Mesothelial cell of epicardium (in vitro differentiated cells): Measurements from ENCODE around the gene GNG2. TPM values are rescaled to one million over a fixed set of nuclear protein-coding genes. Genes with fewer than 3 reads are reported as not detected.

Experiments
- DNase-seq, 2 experiments: peaks; one replicate each; pipeline ENCODE4 v3.0.0; 2021; ENCODE audit warnings: low spot score in 2 of 2; ENCODE audit not compliant: unreplicated experiment in 2 of 2
- H3K27ac Mint-ChIP-seq: 2 replicates; pipeline ENCODE4 v1.8.0; 2021; ENCODE audit warnings: mixed read lengths
- H3K27me3 Mint-ChIP-seq: 2 replicates; pipeline ENCODE4 v1.8.0; 2021; ENCODE audit warnings: low read depth, mixed read lengths
- H3K36me3 Mint-ChIP-seq: 2 replicates; pipeline ENCODE4 v1.8.0; 2021; ENCODE audit warnings: mixed read lengths
- H3K4me1 Mint-ChIP-seq: 2 replicates; pipeline ENCODE4 v1.8.0; 2021; ENCODE audit warnings: mixed read lengths
- H3K4me3 Mint-ChIP-seq: 2 replicates; pipeline ENCODE4 v1.8.0; 2021; ENCODE audit warnings: mild to moderate bottlenecking, moderate library complexity, mixed read lengths
- H3K9me3 Mint-ChIP-seq: 2 replicates; pipeline ENCODE4 v1.8.0; 2021; ENCODE audit warnings: mixed read lengths
- total RNA-seq: library from RNA; stranded (reverse); gene quantifications from 3 replicates; pipeline ENCODE4 v1.2.1, GENCODE V29; 2021
- TF ChIP-seq, protein P1 (sequence below): fragments of 200-600 bp; sonication (generic); IDR thresholded peaks from one replicate; pipeline ENCODE4 v1.5.0; 2021; ENCODE audit warnings: antibody characterized with exemption; ENCODE audit not compliant: unreplicated experiment

Gene GNG2
- total RNA-seq, 1 donor from 2014 or later: 52.4 TPM

DNA sequence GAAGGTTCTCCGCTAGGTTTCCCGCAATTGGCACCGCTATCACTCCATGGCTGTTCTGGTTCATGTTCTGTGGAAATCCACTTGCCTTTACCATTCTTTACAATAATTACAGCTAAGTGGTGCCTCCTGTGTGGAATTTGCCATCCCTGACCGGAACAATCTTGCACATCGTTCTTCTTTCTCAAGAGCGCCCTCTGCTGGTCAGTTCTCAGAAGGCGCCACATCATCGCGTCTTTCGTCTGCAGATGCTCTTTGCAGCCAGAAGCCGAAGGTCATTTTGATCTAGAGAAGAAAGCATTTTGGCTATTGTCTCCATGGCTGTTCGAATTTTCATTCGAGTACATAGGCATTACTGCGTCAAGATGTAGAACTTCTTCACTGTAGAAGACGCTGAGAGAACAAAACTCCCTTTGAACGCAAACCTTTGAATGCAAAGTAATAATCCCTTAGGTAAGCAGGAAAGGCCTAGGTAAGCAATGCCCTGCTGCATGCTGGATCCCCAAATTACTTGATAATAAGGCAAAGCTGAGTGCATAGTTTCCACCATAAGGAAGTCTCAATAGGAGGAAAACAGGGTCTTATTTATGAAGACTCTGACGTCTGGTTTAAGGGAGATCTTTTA lies 118.8 kb downstream of the GNG2 start:
- no peaks in the 10 kb centered on the region for H3K36me3 Mint-ChIP-seq
- peaks cover 6% of the 10 kb centered on the region for H3K4me1 Mint-ChIP-seq
- peaks cover 36% of the 10 kb centered on the region for H3K27me3 Mint-ChIP-seq
- peak; percentile 65 to 88 for DNase-seq
- no peaks in the 10 kb centered on the region for H3K9me3 Mint-ChIP-seq
- H3K4me3 Mint-ChIP-seq: no peak overlapping the region
- H3K27ac Mint-ChIP-seq: no peak overlapping the region
- TF ChIP-seq, protein P1, sequence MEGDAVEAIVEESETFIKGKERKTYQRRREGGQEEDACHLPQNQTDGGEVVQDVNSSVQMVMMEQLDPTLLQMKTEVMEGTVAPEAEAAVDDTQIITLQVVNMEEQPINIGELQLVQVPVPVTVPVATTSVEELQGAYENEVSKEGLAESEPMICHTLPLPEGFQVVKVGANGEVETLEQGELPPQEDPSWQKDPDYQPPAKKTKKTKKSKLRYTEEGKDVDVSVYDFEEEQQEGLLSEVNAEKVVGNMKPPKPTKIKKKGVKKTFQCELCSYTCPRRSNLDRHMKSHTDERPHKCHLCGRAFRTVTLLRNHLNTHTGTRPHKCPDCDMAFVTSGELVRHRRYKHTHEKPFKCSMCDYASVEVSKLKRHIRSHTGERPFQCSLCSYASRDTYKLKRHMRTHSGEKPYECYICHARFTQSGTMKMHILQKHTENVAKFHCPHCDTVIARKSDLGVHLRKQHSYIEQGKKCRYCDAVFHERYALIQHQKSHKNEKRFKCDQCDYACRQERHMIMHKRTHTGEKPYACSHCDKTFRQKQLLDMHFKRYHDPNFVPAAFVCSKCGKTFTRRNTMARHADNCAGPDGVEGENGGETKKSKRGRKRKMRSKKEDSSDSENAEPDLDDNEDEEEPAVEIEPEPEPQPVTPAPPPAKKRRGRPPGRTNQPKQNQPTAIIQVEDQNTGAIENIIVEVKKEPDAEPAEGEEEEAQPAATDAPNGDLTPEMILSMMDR: peak; percentile 98

DNA sequence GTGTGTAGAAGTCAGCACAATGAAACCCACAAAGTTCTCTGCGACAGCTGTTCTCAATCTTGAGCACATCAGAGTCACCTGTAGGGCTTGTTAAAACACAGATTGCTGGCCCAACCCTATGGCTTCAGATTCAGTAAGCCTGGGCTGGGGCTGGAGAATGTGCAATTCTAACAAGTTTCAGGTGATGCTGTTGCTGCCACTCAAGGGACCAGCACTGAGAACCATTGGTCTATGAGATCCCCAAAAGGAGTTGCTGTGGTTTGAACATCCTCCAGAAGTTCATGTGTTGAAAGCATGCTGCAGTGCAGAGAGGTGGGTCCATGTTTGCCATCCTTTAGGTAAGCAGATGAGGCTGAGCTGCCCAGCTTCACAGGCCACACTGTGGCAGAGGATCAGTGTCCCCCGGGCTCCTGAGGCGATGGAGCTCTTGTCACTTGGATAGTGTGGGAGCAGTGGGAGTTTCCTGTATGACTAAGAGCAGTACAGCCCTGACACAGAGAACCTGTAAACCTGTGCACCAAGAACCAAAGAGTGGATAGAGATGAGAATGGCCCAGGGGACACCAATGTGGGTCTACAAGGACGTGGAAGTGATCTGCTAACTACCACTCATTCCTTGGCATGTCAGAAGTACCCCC lies 120.9 kb downstream of the GNG2 start:
- peaks cover 47% of the 10 kb centered on the region for H3K27me3 Mint-ChIP-seq
- TF ChIP-seq, protein P1: no peak
- no peak overlapping the region for H3K4me3 Mint-ChIP-seq
- DNase-seq: no peak
- H3K4me1 Mint-ChIP-seq: peaks cover 5% of the 10 kb centered on the region
- H3K36me3 Mint-ChIP-seq: no peaks in the 10 kb centered on the region
- H3K27ac Mint-ChIP-seq: no peak overlapping the region
- no peaks in the 10 kb centered on the region for H3K9me3 Mint-ChIP-seq

DNA sequence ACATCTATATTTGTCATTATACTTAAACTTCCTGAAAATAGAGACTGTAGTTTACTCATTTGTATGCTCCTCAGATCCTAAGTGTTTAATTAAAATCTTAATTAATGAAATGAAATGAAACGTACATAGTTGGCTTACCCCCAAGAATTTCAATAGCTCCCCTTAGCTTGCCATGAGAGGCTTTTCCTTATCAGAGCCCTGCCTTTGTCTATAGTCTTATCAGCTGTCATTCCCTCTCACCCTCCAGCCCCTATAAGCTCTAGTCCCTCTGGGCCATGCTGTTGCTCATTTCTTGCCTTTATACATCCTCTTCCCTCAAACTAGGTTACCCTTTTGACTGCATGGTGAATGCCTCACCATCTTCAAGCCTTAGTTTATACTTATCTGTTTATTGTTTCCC lies 127.8 kb downstream of the GNG2 start:
- Mint-ChIP-seq H3K27me3 (peaks cover 15% of the 10 kb centered on the region), H3K36me3 (peaks cover 10% of the 10 kb centered on the region), H3K27ac (peak overlapping the region; percentile 95), H3K4me3 (peak overlapping the region; percentile 89), H3K9me3 (no peaks in the 10 kb centered on the region), H3K4me1 (peaks cover 19% of the 10 kb centered on the region)
- no peak for DNase-seq
- TF ChIP-seq, protein P1: no peak

DNA sequence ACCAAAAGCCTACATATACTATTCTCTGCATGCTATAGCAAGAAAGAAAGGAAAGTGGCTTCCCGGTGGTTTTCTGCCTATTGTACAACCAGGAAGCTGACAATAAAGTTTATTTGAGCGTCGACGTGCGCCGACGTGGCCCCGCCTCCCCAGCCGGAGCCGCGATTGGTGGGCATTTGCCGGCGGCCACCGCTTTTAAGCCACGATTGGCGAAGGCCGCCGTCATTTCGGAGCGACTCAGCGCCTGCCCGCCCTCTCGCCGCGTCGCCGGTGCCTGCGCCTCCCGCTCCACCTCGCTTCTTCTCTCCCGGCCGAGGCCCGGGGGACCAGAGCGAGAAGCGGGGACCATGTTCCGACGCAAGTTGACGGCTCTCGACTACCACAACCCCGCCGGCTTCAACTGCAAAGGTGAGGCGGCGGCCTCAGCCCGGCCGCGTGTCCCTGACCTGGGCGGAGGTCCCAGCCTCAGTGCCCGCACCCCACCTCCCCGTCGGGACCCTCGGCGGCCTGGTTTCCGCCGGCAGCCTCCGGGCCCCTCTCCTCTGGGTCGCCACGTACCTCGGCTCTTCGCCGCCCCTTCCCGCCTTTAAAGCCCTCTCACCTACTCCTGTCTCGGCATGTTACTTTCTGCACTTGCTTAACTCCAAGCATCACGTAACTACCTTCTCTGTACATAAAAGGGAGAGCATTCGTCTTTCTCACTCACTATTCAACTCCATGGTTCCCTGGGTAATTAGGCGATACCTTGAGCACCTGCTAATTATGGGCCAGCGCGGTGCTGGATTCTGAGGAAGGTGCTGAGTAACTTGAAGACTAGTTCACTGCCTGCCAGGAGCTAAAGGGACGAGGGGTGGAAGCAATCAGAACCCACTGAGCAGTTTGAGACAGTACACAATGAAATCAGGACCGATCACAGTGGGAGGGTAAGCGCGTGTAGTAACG lies 129.2 kb downstream of the GNG2 start, which contains the start of gene RTRAF:
Gene RTRAF, plus strand, starts transcription at position 254 of the 942 bp plus-strand sequence. Its CDS starts 94 bp downstream, at position 348.
- TF ChIP-seq, protein P1: no peak
- Mint-ChIP-seq H3K9me3 (no peaks in the 10 kb centered on the region), H3K4me3 (peak within 1 kb of the TSS; percentile 89), H3K27ac (peak within 1 kb of the TSS; percentile 95), H3K27me3 (peaks cover 11% of the 10 kb centered on the region), H3K36me3 (peaks cover 13% of the 10 kb centered on the region), H3K4me1 (peaks cover 19% of the 10 kb centered on the region)
- peak; percentile 92 to 94 for DNase-seq

DNA sequence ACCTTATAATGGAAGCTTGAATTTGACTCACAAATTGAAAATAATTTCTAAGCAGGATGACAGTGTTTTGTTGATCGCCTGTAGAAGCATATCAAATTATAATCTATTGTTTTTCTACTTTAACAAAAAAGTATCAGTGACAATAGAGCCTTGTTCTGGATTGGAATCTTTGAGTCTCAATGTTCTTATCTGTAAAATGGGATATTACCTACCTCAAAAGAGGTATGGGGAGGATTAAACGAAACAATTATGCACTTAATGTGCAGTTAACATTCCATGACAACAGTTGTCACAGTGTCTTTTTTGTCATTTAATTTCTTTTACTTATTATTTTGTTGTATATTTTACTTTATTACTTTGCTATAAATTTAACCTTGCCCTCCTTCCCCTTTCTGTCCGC lies 130.1 kb downstream of the GNG2 start:
- Mint-ChIP-seq H3K4me3 (peak overlapping the region; percentile 89), H3K27me3 (peaks cover 2% of the 10 kb centered on the region), H3K4me1 (peaks cover 19% of the 10 kb centered on the region), H3K9me3 (no peaks in the 10 kb centered on the region), H3K36me3 (peaks cover 13% of the 10 kb centered on the region), H3K27ac (peak overlapping the region; percentile 95)
- TF ChIP-seq, protein P1: no peak
- no peak for DNase-seq
